ENCODE data around the gene ADGRV1.

GRCh38 chr5:90655423-90655822 lies 96.8 kb downstream of the ADGRV1 start:
- TF ChIP-seq NFIC (IDR thresholded peaks at IDR 0.05) (no peak), EP300 (IDR thresholded peaks at IDR 0.05; ENCODE audit: borderline replicate concordance) (no peak), FOXM1 (IDR thresholded peaks at IDR 0.05; ENCODE audit: borderline replicate concordance, low read depth) (no peak), TAF1 (IDR thresholded peaks at IDR 0.05; ENCODE audit: low read depth) (no peak), TCF12 (IDR thresholded peaks at IDR 0.05; ENCODE audit: low read depth) (no peak), MAX (IDR thresholded peaks at IDR 0.05) (no peak), CEBPB (IDR thresholded peaks at IDR 0.05) (no peak), TEAD4 (IDR thresholded peaks at IDR 0.05) (no peak), RAD21 (IDR thresholded peaks at IDR 0.05; ENCODE audit: low read depth) (no peak), EGR1 (IDR thresholded peaks at IDR 0.05) (no peak)
- TF ChIP-seq, protein P1, sequence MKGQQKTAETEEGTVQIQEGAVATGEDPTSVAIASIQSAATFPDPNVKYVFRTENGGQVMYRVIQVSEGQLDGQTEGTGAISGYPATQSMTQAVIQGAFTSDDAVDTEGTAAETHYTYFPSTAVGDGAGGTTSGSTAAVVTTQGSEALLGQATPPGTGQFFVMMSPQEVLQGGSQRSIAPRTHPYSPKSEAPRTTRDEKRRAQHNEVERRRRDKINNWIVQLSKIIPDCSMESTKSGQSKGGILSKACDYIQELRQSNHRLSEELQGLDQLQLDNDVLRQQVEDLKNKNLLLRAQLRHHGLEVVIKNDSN (IDR thresholded peaks at IDR 0.05), result no peak
